Panc1 (cell line): Measurements from ENCODE around the gene ADAMTS1.

ENCODE experiments used
- POLR2AphosphoS5 ChIP-seq: IDR thresholded peaks from 2 replicates; pipeline ENCODE4 v1.6.1; 2012; ENCODE audit warnings: mild to moderate bottlenecking, low read depth, low read length, moderate library complexity
- SIN3A ChIP-seq: IDR thresholded peaks from 2 replicates; pipeline ENCODE4 v1.6.1; 2012; ENCODE audit warnings: low read depth, mild to moderate bottlenecking, low read length, moderate library complexity, borderline replicate concordance; ENCODE audit not compliant: insufficient read depth
- TCF7L2 ChIP-seq: IDR thresholded peaks from 2 replicates; pipeline ENCODE4 v1.6.1; 2011; ENCODE audit warnings: mild to moderate bottlenecking, low read depth, low read length, inconsistent platforms
- TF ChIP-seq, protein P1 (sequence below): fragments of 450-650 bp; IDR thresholded peaks from 2 replicates; pipeline ENCODE4 v1.5.1; 2017; ENCODE audit warnings: mild to moderate bottlenecking

DNA sequence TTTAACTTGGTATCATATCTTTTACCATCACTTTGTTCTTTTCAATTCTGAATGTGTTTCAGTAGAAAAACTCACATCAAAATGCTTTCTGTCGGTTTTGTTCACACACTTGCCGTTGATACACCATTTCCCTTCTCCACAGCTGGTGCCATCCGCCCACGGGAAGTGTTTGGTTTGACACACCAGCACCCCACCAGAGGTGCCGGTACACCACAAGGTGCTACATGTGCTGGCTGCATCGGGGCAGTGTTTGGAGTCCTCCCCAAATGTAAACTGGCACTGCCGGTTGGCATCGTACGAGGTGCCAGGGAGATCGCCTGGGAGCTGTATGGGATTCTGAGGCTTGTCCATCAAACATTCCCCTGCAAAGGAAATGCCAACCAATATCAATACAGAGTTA, 5.0 kb downstream of the ADAMTS1 start:
- TF ChIP-seq, protein P1, sequence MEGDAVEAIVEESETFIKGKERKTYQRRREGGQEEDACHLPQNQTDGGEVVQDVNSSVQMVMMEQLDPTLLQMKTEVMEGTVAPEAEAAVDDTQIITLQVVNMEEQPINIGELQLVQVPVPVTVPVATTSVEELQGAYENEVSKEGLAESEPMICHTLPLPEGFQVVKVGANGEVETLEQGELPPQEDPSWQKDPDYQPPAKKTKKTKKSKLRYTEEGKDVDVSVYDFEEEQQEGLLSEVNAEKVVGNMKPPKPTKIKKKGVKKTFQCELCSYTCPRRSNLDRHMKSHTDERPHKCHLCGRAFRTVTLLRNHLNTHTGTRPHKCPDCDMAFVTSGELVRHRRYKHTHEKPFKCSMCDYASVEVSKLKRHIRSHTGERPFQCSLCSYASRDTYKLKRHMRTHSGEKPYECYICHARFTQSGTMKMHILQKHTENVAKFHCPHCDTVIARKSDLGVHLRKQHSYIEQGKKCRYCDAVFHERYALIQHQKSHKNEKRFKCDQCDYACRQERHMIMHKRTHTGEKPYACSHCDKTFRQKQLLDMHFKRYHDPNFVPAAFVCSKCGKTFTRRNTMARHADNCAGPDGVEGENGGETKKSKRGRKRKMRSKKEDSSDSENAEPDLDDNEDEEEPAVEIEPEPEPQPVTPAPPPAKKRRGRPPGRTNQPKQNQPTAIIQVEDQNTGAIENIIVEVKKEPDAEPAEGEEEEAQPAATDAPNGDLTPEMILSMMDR, result no peak
- no peak for TF ChIP-seq POLR2AphosphoS5
- TF ChIP-seq TCF7L2, result no peak
- no peak for TF ChIP-seq SIN3A
